ENCODE data around the gene NFKBIB. TPM values are rescaled to one million over a fixed set of nuclear protein-coding genes. Genes with fewer than 3 reads are reported as not detected.

Gene NFKBIB
- total RNA-seq, 4 donors from 2014 or later = 6.2 to 53.9 (median 29.4) TPM

- Histone ChIP-seq H3K4me3 (no peak overlapping the region), H3K27ac (no peak overlapping the region), H3K36me3 (peaks cover 0 to 15% (median 3%) of the 10 kb centered on the region in 4 donors), H3K9me3 (no peaks in the 10 kb centered on the region), H3K27me3 (peaks cover 17% of the 10 kb centered on the region), H3K4me1 (no peaks in the 10 kb centered on the region)
- TF ChIP-seq POLR2A (IDR thresholded peaks at IDR 0.05) = no peak
- TF ChIP-seq EP300 (IDR thresholded peaks at IDR 0.05; ENCODE audit: low read depth) = no peak
- no peak for TF ChIP-seq POLR2AphosphoS5 (IDR thresholded peaks at IDR 0.05)
- TF ChIP-seq, protein P1, sequence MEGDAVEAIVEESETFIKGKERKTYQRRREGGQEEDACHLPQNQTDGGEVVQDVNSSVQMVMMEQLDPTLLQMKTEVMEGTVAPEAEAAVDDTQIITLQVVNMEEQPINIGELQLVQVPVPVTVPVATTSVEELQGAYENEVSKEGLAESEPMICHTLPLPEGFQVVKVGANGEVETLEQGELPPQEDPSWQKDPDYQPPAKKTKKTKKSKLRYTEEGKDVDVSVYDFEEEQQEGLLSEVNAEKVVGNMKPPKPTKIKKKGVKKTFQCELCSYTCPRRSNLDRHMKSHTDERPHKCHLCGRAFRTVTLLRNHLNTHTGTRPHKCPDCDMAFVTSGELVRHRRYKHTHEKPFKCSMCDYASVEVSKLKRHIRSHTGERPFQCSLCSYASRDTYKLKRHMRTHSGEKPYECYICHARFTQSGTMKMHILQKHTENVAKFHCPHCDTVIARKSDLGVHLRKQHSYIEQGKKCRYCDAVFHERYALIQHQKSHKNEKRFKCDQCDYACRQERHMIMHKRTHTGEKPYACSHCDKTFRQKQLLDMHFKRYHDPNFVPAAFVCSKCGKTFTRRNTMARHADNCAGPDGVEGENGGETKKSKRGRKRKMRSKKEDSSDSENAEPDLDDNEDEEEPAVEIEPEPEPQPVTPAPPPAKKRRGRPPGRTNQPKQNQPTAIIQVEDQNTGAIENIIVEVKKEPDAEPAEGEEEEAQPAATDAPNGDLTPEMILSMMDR (IDR thresholded peaks at IDR 0.05) = no peak
- WGBS, 2 donors (ENCODE audit: low coverage in 1 of 2) = 83% methylated on average over 5 of the region's 16 CpGs; no CpG with 5 or more reads in 1 of the 2 donors
- no peak for DNase-seq
- in situ Hi-C loops (cut with MboI; ENCODE audit: low pct_ligation_motif_present in 1 of 4, low pct_unique_long_range_greater_than_20kb in 1 of 4, low sequenced_read_pairs in 3 of 4) = no loop called here
- intact Hi-C loops (cut with DNase I; ENCODE audit: low total_unique reads) = no loop called here
Measured at GRCh38 chr19:38911388-38912001, 11.7 kb downstream of the NFKBIB start.

DNA sequence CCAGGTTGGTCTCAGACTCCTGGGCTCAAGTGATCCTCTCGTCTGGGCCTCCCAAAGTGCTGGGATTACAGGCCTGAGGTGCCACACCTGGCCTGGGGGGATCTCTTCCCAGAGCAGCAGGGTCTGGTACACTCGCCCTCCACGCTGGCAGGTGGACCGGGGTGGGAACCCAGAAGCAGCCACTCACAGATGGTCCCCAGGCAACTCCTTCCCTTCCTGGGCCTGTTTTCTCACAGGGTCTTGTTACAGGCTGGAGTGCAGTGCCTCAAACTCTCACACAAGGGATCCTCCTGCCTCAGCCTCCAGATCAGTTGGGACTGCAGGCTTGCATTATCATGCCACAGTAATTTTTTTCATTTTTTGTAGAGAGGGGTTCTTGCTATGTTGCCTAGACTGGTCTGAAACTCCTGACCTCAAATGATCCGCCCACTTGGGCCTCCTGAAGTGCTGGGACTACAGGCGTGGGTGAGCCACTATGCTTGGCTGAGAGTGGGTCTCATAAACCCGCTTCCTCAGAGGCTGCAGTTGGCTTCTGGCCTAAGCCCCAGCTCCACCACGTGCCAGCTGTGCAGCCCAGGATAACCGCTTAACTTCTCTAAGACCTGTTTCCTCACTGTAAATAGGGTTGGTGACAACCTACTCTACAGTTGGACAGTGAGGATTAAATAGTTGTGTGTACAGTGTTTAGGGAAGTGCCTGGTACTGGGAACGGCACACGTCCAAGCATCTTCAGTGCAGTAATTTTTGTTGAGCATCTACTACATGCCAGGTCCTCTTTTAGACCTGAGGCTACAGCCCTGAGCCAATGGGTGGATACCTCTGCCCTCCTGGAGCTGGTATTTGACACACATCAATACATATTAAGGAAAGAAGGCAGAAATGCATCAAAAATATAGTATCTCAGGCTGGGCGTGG, 13.1 kb downstream of the NFKBIB start:
- TF ChIP-seq POLR2AphosphoS5 (IDR thresholded peaks at IDR 0.05) (no peak), EP300 (IDR thresholded peaks at IDR 0.05; ENCODE audit: low read depth) (no peak), POLR2A (IDR thresholded peaks at IDR 0.05) (no peak)
- TF ChIP-seq, protein P1 (IDR thresholded peaks at IDR 0.05) = no peak
- no peak for DNase-seq

GRCh38 chr19:38913958-38914357, 14.2 kb downstream of the NFKBIB start:
- H3K36me3 ChIP-seq = no peaks in the 10 kb centered on the region
- no peak overlapping the region for H3K27ac ChIP-seq
- intact Hi-C loops (cut with DNase I; ENCODE audit: low total_unique reads) (no loop called here), in situ Hi-C loops (cut with MboI; ENCODE audit: low pct_ligation_motif_present in 1 of 4, low pct_unique_long_range_greater_than_20kb in 1 of 4, low sequenced_read_pairs in 3 of 4) (no loop called here)
- no peak for DNase-seq
- TF ChIP-seq, protein P1 (IDR thresholded peaks at IDR 0.05) = no peak
- TF ChIP-seq EP300 (IDR thresholded peaks at IDR 0.05; ENCODE audit: low read depth) (no peak), POLR2AphosphoS5 (IDR thresholded peaks at IDR 0.05) (no peak), POLR2A (IDR thresholded peaks at IDR 0.05) (no peak)
- no peaks in the 10 kb centered on the region for H3K4me1 ChIP-seq
- 80 to 88% methylated on average over 3 to 8 of the region's 8 CpGs for WGBS, 2 donors (ENCODE audit: low coverage in 1 of 2)
- no peaks in the 10 kb centered on the region for H3K9me3 ChIP-seq
- peaks cover 17% of the 10 kb centered on the region for H3K27me3 ChIP-seq
- H3K4me3 ChIP-seq = no peak overlapping the region

More for the DNA sequence above, 13.1 kb downstream of the NFKBIB start:
- in situ Hi-C loops (cut with MboI; ENCODE audit: low pct_ligation_motif_present in 1 of 4, low pct_unique_long_range_greater_than_20kb in 1 of 4, low sequenced_read_pairs in 3 of 4) = no loop called here
- Histone ChIP-seq H3K4me1 (no peaks in the 10 kb centered on the region), H3K27ac (no peak overlapping the region), H3K36me3 (peaks cover 0 to 2% (median 0%) of the 10 kb centered on the region in 4 donors), H3K27me3 (peaks cover 17% of the 10 kb centered on the region), H3K9me3 (no peaks in the 10 kb centered on the region), H3K4me3 (no peak overlapping the region)
- whole genome bisulfite sequencing, 2 donors (ENCODE audit: low coverage in 1 of 2) = 76 to 88% methylated on average over 1 to 12 of the region's 12 CpGs
- intact Hi-C loops (cut with DNase I; ENCODE audit: low total_unique reads) = no loop called here
